ENCODE measurements around the gene PPP2R2D.

The PPP2R2D gene

GRCh38 chr10:131890276-131891195 lies 10.3 kb upstream of the PPP2R2D start:
- DNase-seq: no peak

- DNase-seq: peak; percentile 22
Measured at GRCh38 chr10:131891196-131891928, 9.4 kb upstream of the PPP2R2D start.

DNA sequence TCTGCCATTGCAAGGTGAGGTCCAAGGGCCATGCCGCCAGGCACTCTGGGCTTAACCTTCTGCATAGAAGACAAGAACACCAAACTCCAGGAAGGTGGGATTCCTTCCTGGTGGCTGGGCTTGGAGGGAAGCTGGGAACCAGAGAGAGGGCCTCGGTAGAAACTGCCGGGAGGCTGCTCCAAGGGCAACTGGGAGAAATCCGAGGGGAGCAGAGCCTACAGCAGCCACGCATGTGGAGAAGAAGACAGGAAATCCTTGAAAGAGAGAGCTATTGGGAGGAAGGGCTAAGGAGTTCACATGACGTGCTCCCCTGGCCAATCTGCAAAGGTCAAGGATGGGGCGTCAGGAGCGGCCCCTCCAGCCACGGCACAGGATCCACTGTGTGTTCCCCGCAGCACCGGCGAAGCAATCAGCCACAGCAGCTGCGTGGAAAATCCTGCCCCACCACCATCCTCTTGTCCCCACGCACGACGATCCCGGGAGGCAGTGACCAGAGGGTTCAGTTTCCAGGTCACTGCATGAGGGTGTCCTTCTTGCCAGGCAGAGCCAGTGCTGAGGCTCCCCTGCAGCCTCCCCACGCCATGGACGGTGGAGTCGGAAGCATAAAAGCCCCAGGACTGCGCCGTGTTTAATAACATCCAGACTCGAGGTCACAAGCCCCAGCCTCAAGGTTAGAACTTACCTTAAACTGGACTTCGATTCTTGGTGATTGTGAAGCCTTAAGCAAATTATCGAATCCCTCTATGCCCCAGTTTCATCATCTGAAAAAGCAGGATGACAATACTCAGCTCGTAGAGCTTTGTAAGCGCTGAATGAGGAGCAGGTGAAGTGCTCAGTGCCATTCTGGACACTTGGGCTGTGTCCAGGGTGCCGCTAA lies 8.6 kb upstream of the PPP2R2D start:
- DNase-seq: no peak

DNA sequence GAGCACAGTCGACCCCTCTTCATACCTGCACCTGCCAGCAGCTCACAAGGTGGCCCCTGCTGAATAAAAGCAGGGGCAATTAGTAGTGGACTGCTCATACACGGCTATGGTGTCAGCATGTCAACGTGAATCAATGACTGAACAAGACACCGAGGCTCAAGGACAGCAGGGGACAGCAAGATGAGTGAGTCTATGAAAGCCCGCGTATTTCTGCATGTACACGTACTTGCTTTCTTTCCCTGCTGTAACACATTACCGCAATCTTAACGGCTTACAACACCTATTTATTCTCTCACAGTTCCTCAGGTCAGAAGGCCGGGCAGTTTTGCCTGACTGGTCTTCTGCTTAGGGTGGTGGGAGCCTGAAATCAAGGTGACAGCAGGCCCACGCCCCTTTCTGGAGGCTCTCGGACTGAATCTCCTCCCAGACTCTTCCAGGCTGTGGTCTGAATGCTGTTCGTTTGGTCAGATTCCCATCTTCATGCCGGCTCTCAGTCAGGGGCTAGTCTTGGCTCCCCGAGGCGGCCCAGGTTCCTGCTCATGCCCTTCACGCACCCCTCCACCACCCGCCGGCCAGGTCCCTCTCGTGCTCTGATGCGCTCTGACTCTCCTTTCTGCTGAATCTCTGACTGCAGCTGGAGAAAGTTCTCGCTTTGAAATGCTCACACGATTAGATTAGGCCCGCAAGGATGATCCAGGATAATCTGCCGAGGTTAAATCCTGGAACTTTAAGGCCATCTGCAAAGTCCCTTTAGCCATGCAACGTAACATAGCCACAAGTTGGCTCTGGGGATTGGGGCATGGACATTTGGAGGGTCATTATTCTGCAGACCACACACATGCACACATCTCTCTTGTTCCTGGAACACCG lies 7.8 kb upstream of the PPP2R2D start:
- DNase-seq: no peak

DNA sequence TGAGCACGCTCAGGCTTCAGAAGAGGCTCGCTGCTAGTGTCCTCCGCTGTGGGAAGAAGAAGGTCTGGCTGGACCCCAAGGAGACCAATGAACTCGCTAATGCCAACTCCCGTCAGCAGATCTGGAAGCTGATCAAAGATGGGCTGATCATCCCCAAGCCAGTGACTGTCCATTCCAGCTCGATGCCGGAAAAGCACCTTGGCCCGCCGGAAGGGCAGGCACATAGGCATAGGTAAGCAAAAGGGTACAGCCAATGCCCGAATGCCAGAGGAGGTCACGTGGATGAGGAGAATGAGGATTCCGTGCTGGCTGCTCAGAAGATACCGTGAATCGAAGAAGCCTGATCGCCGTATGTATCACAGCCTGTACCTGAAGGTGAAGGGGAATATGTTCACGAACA lies 5.7 kb upstream of the PPP2R2D start:
- DNase-seq: no peak

DNA sequence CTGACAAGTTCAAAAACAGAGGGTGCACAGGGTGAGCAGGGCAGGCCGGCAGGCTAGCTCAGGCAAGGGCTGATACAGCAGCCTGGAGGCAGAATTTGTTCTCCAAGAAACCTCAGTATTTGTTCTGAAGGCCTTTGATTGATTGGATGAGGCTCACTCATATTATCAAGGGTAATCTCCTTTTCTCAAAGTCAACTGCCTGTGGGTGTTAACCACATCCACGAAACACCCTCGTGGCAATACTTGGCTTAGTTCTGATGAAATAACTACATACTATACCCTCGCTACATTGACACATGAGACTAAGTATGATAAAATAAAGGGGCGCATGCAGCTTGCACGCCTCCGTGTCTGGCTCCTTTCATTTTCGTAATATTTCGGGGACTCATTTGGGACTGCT lies 4.4 kb upstream of the PPP2R2D start:
- no peak for DNase-seq

DNA sequence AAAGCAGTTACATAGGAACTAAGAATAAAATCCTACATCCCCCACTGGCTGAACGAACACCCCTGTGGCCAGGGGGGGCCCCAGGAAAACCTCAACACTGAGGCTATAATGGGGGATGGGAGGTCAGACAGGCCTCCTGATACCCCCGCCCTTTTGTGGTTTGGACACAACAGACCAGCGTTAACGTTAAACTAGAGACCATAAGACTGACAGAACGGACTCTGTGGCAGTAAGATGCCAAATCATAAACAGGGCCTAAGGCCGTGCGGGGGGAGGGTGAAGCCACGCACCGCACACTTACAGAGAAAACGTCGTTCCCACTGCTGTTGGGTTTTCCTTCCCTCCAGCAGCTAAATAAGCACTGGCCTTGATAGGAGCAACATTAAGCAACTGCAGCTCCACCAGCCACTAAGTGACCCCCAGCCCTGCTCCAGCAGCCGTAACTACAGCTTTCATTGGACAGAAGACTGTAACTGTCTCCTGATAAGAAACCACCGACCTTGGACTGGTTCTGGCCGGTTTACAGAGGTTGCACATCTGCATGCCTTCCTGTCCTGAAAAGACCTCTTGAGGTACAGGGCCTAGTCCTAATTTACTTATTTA lies 3.4 kb upstream of the PPP2R2D start:
- no peak for DNase-seq

DNA sequence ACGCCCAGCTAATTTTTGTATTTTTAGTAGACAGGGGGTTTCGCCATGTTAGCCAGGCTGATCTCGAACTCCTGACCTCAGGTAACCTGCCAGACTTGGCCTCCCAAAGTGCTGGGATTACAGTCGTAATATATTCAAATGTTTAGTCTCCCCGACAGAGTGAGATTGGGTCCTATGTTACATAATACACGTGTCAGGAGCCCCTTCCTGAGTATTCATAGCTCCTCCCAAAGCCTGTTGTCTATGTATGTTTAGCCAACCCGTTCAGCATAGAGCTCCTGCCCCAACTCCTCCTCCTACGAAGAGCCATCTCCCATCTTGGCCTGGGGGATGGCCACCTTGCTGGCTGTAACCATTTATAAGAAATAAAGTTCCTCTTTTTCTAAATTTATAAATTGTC lies 2.7 kb upstream of the PPP2R2D start:
- no peak for DNase-seq

DNA sequence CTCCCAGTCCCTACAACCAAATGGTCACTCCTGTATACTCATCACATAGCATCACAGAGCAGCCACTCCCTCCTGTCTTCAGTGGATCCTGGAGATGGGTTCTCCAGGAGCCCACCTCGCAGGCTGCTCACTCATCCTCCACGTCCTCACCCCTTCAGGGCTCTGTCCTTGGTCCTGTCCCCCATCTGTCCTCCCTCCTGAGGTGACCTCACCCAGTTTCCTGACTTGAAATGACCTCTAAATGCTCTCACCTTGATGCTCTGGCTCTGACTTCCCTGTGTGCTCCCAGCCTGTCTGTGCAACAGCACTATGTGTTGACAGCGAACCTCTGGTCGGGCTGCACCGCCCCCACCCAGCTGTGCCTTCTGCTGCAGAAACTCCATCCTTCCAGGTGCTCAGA lies 2.1 kb upstream of the PPP2R2D start:
- DNase-seq: no peak

- no peak for DNase-seq
Measured at GRCh38 chr10:131899116-131899690, 1.6 kb upstream of the PPP2R2D start.

- DNase-seq: peak; percentile 21
Measured at GRCh38 chr10:131899695-131900349, 986 bp upstream of the PPP2R2D start.

GRCh38 chr10:131901181-131901829 lies 497 bp downstream of the PPP2R2D start:
- DNase-seq: peak; percentile 12

DNA sequence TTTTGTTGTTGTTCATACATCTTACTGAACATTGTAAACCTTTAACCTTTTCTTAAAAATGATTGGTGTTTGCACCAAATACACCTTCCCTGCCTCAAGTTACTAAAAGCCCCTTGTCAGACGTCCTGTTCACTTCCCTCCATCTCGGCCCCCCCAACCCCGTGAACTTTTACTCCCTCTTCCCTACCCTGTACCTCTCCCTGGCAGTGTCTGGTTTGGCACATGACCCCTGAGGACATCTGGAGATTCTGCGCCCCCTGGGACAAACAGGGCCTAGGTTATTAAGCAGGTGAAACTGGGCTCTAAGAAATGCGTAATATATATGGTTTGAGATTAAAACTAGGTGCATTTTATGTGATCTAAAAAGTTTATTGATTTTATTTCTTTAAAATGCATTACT lies 1.4 kb downstream of the PPP2R2D start:
- no peak for DNase-seq

DNA sequence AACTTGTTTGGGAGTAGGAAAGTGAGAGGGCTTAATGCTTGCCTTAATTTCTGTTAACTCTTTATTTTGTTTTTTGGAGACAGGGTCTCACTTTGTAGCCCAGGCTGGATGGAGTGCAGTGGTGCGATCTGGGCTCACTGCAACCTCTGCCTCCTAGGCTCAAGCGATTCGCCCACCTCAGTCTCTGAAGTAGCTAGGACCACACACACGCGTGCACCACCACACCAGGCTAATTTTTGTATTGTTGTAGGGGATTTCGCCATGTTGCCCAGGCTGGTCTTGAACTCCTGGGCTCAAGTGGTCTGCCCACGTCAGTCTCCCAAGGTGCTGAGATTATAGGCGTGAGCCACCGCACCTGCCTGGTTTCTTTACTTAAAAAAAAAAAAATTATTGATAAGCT lies 1.9 kb downstream of the PPP2R2D start:
- no peak for DNase-seq

GRCh38 chr10:131905267-131905571 lies 4.4 kb downstream of the PPP2R2D start:
- DNase-seq: no peak

- no peak for DNase-seq
Measured at GRCh38 chr10:131905603-131906268, 4.9 kb downstream of the PPP2R2D start.

DNA sequence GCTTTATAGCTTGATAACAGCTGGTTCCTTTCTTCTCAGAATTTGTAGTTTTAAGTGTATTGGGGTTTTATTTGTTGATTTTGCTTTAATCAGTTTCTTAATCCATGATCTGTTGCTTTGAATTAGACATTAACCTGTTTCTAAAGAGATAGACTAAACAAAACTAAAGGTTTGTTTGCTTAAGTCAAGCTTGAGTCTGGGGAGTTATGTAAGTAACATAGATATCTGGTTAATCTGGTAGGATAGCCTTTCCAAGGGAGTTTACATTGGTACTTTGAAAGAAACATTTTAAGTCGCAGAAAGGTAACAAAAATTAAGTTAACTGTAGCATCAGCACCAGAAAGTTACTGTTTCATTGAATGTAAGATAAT lies 5.4 kb downstream of the PPP2R2D start:
- DNase-seq: no peak

DNA sequence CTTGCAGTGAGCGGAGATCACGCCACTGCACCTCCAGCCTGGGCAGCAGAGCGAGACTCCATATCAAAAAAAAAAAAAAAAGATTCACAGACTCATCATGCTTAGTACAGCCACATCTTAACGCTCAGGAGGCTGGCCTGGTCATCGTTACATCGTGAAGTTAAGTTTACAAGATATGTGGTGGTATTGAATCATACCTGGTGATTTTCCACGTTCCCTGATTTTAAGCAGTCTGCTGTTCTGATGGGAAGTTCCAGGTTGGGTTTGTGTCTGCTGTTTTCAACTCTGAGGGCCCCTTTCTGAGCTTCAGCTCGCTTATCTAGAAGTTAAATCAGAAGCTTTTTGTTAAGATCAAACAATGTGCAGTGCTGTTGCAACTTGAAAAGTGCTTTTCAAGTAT lies 6.9 kb downstream of the PPP2R2D start:
- DNase-seq: no peak

- no peak for DNase-seq
Measured at GRCh38 chr10:131908151-131908550, 7.3 kb downstream of the PPP2R2D start.
